HG02798 (cell line): Measurements from ENCODE around the gene SCRN2.

Experiments used
- ATAC-seq: cut with Tn5 transposase; IDR thresholded peaks from one replicate; pipeline ENCODE4 v1.9.1; 2021; ENCODE audit warnings: mild to moderate bottlenecking; ENCODE audit not compliant: unreplicated experiment, poor library complexity

Gene SCRN2

DNA sequence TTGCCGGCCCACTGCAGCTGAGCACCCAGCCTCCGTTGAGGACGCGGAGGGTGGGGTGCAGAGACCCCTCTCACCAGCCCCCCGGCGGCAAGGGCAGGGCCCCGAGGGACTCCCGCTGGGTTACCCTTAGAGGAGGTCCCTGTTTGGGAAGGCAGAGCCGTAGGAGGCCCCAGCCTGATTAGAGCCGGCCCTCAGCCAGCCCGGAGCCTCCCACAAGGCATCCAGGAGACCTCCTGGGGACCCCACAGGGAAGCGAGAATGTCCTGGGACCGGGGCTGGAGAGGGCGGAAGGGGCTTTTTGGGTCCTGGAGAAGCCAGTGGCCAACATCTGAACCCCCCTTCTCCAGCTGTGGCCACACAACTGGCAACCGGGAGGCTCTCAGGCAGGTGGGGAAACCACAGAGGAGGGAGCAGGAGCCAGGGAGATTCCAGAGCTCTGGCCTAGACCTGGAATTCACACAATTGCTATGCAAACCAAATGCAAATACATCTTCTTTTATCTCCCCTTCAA lies 31.6 kb upstream of the SCRN2 start:
- no peak for ATAC-seq

DNA sequence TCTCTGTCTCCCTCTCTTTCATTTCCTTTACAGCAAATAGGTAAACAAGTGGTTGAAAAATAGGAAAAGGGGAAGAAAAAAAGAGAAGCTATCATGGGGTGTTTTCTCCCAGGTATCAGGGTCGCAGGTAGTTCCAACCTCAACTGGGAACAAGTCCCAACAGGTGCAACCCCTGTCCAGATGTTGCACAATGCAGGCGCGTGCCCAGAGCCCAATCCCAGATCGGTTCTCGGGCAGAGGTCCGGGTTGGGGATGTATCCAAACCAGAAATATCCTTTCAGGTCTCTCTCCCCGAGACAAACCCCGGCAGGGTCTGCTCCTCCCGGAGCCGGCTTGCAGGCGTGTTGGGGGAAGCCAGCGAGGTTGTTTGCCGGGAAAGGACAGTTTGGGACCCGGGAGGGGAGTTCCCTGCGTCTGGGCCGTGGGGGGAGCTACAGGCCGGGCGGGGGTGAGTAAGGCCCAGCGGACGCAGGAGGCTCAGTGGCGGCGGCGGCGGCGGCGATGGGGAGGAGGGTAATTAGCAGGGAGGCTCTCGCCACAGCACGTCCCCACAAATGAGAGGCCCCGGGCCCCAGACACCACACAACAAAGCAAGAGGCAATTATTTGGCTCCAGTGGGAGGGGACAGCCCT lies 31.1 kb upstream of the SCRN2 start:
- ATAC-seq = no peak

DNA sequence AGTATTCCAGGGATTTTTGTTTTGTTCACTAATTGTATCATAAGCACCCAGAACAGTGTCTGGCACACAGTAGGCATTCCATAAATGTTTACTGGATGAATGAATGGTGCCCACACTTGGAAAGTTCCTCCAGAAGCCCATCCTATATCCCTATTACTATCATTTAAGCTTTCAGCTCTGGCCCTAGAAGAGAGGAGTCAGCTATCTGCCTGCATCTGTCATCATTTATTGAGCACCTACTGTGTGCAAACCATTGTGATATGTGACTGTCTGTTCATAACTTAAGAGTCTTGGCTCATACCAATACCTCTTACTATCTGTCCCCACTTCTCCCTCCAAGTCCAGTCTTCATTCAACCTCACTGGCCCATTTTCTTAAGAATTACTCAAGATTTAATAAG lies 30.0 kb upstream of the SCRN2 start:
- ATAC-seq = no peak

DNA sequence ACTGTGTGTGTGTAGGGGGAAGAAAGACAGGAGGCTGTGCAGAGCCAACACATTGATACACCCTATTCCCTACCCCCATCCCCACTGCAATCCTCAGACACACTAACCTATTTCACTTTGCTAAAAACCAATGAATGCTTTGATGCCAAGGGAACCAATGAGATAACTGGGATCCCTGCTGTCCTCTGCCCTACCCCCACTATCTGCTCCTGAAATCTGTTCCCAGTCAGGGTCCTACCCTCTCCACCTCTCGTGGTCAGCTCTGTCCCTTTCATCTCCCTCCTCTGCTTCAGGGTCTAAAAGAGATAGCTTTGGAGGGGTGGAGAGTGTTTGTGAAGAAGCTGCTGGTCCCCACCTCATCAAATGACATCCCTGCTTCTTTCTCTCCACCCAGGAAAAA lies 29.0 kb upstream of the SCRN2 start:
- no peak for ATAC-seq

DNA sequence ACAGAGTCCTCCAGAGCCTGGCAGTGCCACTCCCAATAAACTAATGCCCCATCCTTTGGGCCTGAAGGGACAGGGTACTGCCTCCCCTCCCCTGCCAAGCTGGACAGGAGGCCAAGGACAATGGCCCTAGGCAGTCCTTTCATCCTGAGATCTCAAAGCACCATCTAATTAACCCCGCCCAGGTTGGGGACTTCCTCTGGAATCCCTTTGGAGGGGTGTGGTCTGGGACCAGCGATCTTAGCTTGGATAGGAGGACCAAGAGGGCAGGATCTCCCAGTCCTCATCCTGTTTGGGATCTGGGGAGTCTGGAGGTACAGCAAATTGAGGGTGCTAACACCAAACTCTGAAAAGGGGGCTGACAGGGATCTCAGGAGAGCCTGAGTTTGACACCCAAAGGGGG lies 28.0 kb upstream of the SCRN2 start:
- ATAC-seq = no peak

DNA sequence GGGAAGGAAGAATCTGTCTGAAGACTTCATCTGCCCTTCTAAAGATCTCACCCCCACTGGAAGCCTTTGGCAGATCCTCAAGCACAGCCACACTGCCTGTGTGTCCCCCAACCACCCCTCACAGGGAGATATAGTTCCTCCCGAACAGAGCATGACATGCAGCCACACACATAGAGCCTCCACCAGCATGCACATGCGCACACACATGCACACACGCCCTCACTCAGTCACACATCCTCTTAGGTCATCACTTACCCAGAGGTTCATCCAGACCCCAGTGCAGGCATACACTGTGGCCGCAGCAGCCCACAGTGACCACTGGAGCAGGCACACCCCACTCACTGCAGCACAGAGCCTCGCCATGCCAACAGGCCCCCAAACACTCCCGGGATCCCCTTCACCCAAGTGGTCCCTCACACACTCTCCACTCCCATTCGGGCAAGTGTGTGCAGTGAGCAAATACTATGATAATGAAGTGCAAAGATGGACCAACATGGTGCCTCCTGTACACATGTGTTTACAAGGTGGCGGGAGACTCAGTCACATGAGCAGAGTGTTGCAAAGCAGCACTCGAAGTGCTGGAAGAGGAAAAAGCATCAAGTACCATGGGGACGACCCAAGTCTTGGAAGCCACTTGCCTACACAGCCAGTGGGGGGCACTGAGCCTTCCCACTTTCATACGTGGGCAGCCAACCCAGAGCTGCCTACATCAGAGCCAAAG lies 26.9 kb upstream of the SCRN2 start:
- no peak for ATAC-seq

DNA sequence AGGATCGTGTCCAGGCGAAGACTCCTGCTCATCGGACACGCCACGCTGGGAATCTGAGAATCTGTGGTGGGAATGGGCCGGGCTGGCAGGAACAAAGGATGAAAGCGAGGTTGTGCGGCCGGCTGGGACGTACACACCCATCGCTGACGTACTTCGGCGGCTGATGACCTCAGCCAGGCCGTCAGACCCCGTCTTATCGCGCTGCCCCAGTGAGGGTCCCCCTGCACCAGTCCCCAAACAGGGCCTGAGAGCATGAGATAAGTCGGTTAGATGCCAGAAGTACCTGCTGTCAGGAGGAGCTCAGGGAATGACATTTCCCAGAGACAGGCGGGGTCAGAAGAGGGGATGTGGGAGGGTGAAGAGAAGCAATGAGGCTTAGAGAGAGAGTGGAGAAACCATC lies 25.9 kb upstream of the SCRN2 start:
- no peak for ATAC-seq

DNA sequence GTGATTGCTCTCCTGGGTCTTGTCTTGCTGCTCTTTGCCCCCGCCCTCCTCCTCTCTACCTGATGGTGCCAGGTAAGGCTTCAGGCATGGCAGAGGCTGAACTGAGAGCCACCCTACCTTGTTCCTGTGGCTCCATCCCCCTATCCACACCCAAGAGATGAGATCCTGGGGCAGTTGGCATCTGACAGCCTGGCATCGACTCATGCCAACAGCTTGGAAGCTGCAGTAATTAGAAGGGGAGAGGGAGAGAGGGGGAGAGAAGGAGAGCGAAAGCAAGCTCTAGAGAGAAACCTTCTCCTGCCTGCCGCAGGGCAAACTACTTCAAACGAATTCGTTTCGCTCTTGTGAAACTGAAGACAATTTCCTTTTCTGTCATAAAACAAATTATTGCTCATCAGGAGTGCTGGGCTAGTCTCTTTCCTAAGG lies 23.7 kb upstream of the SCRN2 start:
- no peak for ATAC-seq

DNA sequence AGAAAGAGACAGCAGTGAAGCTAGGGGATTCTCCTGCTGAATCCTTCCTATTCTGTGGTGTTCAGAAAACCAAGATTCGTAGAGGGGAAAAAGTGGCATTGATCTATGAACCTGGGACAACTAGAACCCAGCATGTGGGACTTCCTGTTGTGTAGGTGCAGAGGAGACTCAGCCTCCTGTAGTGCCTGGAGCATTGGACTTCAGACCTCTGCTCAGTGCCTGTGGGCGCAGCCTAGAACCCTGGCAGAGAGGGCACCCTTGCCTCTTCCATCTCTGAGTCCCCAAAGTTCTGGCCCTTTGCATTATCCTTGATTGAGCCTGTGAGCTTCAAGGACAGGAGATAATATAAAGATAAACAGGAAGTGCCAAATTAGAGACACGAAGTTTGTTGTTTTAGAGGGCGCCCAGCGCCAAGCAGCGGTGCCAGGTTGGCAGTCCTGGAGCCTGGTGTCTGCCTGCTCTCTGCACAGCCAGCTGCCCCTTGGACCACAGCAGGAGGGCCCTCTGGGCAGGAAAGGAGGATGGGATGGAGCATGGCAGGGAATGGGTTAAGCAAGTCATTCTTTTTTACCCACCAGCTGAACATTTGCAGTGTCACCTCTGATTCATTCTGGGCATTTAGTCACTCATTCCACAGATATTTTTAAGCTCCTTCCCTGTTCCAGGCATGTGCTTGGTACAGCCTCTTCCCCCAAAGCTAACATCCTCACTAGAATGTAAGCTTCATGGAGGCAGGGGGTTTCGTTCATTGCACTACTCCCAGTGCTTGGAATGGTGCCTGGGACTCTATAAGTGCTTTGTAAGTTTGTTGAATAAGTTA lies 21.8 kb upstream of the SCRN2 start:
- no peak for ATAC-seq

DNA sequence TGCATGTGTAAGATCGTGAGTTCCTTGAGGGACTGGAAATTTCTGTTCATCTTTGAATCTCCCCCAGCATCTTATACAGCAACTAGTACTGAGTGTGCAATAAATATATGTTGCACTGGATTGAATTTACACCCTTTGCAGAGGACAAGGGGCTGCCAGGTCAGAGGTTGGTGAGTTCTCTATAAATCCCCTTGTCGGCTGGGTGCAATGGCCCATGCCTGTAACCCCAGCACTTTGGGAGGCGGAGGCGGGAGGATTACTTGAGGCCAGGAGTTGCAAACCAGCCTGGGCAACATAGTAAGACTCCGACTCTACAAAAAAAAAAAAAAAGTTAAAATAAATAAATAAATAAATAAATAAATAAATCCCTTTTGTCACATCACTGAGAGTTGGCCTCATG lies 19.3 kb upstream of the SCRN2 start:
- no peak for ATAC-seq

DNA sequence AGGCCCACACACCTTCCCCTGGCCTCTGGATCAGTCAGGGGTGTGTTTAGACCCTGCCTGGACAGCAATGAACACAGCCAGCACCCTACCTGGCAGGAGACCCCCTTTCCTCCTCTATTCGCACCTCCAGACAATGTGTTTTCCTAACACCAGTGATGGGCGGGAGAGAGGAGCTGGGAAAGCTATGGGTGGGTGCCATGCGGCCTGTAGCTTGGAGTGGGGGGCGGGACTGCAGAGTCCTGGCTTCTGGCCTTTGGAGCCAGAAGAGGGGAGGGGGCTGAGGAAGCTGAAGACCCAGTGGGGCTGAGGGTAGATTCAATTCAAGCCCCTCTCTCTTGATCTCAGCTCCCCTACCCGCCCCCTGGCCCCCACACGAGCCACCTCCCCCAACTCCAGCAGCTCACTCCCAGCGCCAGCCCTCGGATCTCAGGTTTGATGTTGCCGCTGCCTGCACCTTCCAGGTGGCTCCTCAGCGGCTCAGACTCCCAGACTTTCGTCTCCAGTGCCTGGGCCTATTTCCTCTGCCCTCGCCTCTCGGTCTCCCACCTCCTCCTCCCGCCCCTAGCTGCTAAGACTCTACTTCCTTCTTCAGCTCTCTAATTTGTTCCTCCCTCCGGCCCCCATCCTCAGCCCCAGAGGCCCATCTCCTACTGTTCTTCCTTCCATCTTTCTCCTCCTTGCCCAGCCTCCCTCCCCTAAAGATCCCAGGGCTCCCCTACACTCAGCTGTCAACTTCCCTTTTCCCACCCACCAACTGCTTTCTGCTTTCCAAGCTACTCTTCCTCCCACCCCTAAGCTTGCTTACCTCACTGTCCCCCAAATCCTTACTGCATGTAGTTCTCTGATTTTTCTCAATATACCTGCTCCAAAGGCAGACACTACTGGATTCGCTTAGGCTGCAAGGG lies 16.7 kb upstream of the SCRN2 start:
- ATAC-seq = no peak

DNA sequence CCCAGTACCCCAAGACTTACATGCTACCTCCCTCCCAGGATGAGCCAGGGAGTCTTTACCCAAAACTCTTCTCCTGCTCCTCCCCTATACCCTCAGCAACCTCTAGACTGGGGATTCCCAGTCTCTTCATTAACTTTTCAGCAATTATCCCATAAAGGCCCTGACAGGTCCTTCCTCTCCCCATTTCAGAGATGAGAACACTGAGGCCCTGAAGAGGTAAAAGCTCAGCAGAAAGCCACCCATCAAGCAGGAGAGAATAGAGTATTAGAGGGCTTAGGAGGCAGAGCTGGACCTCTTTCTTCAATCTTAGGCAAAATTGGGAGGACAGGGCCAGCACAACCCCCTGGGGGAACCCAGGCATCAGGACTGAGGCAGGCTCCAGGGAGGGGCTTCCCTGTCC lies 15.8 kb upstream of the SCRN2 start:
- no peak for ATAC-seq

DNA sequence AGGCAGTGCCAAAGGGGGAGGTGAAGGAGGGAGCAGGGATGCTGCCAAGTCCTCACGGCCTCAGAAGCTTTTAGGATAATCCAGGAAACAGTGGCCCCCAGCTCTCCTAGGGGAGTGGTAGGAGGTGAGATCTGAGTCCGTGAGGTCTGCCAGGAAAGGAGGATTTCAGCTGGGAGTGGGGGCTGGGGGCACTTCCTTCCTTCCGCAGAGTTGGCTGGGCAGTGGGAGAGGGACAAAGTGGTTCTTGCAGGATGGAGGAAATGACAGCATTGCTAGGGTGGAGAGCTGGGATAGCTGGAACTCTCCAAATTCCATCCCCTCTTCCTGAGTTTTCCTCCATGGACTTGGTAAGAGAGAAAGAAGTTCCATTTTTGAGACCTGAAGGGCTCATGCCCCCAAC lies 14.7 kb upstream of the SCRN2 start:
- ATAC-seq = no peak

DNA sequence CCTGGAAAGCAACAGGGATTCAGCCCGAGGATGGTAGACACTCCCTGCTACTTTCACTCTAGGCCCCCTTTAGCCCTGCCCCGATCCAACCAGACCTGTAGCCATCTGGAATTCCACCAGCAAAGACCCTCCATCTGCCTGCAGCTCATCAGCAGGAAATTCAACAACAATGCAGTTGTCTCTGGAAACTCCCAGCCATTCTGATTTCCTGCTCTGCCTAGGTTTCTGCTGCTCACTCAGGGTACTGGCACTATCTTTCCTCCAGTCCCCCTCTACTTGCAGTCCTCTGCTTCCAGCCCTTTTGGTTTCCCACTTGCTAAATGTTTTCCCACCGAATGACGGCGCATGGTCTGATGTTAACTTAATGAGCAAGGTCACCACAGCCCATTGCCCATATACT lies 12.5 kb upstream of the SCRN2 start:
- ATAC-seq = no peak

DNA sequence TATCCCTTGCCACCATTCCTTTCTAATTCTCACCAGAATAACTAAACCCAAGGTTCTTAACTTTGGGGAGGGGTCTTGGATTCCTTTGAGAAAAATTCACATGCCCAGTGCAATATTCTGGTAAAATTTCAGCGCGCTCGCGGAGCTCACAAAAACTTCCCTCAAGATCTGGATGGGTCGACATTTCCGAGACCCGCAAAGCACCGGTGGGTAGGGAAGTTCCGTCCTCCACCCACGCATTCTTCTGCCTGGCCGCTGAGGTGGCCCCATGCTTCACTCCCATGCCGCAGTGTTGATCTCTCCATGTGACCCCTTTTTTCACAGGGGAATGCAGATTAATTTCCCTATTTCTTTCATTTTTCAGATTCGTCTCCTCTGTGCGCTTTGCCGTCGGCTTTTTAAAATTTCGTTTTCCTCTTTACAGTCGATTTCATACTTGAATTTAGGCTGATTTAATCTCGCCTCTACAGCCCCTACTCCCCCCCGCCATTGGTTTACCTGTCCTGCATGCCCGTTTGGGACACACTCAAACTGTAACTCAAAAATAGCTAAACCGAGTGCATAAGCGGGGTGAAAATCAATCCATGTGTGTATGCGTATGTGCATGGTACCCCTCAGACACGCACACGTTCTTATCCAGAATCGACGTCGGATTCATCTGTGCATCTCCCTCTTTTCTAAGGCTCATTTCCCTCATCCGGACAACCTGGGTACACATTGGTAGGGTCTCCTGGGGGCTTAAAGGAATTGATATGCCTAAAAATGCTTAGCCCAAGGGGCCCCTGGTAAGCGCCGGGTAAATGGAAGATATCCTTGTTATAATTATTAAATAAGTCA lies 11.3 kb upstream of the SCRN2 start:
- no peak for ATAC-seq

DNA sequence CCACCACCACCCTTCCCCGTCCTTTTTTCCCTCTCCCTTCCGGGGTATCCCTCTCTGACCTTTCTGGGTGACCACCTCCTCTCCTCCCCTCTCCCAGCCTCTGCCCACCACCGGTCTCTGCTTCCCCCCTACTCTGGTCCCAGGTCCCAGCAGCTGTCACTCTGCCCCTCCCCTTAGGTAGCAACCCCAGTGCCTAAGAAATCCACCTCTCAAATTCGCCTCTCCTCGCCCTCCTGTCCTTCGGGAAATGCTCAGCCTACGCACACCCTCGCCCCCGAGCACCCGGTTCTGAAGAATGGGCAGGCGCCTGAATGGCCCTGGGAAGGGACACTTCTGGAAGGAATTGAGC lies 10.7 kb upstream of the SCRN2 start:
- ATAC-seq = no peak

DNA sequence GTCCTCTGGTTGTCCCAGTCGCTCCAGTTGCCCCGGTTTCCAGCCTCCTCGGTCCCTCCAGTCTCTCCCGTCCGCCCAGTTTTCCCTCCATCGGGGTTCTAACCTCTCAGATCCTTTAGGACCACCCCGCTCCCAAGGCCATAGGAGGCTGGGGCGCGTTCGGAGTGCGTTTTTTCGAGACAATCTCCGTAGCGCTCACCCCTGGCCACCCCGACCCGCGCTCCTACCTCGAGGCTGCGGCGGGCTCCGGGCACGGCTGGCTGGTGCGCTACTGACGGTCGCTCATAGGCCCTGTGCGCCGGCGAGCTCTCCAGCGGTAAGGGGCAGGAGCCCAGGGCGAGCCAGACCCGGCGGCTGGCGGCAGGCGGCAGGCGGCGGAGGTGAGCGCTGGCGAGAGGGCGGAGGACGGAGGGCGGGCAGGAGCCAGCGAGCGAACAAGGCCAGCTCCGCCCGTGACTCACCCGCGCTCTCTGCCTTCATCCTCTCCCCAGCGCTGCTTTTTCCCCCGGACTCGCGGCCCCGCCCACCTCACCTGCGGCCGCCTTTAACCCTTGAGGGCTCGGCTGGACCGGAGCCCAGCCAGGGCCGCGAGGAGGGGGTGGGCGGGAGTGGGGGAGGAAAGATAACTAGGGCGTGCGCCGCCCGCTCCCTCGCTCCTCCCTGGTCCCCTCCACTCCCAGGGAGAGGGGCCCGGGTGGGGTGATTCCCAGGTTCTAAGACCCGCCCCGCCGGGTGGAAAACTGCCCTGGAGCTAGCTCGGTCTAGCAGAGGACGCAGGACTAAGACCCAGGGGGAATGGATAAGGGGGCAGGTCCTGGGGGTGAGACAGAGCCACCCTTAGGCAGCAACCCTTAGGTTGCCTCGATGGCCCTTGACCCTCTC lies 9.9 kb upstream of the SCRN2 start, which contains the start of gene SP6:
SP6 (minus strand) TSS at position 472 of the 882 bp plus-strand sequence. CDS start 2,734 bp downstream, outside the sequence.
- ATAC-seq = no peak

DNA sequence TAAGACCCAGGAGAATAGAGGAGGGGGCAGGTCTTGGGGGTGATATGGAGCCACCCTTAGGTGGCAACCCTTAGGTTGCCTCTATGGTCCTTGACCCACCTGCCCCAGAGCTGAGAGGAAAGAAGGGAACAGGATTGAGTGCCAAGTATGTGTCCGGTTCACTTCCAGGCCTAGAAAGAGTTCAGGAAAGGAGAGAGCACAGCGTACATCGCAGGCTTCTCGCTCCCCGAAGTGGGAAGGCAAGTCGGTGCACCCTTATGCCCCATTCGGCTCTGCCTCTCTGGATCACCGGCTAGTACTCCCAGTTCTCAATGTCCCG lies 9.3 kb upstream of the SCRN2 start:
- no peak for ATAC-seq

DNA sequence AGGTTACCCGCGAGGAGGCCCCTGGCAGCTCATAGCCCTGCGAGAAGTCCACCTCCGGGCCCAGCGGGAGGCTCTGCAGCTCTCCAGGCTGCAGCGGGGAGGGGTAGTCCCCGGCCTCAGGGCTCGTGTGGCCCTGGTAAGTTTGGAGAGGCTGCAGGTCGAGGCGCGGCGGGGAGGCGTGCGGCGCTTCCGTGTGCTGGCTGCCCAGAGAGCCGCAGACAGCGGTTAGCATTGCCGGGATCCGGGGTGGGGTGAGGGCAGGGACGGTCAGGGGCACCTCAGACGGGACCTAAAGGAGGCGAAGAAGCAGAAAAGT lies 7.1 kb upstream of the SCRN2 start:
- ATAC-seq = no peak
